Lower leg skin (tissue), 3 donors: ENCODE results near the gene ZNF219.

Experiments used
- CTCF ChIP-seq, 3 donors: fragments of 450-650 bp; IDR thresholded peaks; one replicate each; pipeline ENCODE4 v1.5.1; 2016; ENCODE audit warnings: antibody characterized with exemption in 3 of 3, mild to moderate bottlenecking in 3 of 3, moderate library complexity in 2 of 3
- POLR2A ChIP-seq, 2 donors: fragments of 450-650 bp; IDR thresholded peaks; one replicate each; pipeline ENCODE4 v1.6.1; 2016 to 2017; ENCODE audit warnings: antibody characterized with exemption in 2 of 2, mild to moderate bottlenecking in 1 of 2, moderate library complexity in 1 of 2

DNA sequence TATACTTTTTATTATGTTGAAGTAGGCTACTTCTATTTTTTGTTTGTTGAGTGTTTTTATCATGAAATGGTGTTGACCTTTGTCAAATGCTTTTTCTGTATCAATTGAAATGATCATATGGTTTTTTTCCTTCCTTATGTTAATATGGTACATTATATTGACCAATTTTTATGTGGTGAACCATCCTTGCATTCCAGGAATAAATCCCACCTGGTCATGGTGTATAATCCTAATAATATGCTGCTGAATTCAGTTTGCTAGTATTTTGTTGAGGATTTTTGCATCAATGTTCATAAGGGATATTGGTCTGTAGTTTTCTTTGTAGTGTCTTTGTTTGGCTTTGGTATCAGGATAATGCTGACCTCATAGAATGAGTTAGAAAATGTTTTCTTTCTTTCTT lies 47.0 kb upstream of the ZNF219 start:
- TF ChIP-seq CTCF (IDR thresholded peaks at IDR 0.05), result no peak
- no peak for TF ChIP-seq POLR2A (IDR thresholded peaks at IDR 0.05)
